K562 (cell line): ENCODE results near the gene WBP1. TPM values are rescaled to one million over a fixed set of nuclear protein-coding genes. Genes with fewer than 3 reads are reported as not detected.

Source experiments
- ATAC-seq: fragments of 200-7000 bp; cut with Tn5 transposase; 3 replicates; pipeline ENCODE4 v1.9.1; 2020; ENCODE audit warnings: moderate library complexity
- BruUV-seq: library from RNA; stranded (reverse); fragments of 400-500 nt; replicated peaks from 2 replicates; lab custom pipeline; 2021; lab: Mats Ljungman, UMichigan
- CTCF ChIA-PET: fragments of 300-600 bp; formaldehyde crosslinking; extraction: SDS; loops from one replicate; lab custom pipeline; 2021; ENCODE audit warnings: low intra/inter-chr PET ratio; lab: Yijun Ruan, JAX
- POLR2A ChIA-PET: fragments of 300-600, 350-650 bp; sonication (Branson Sonifier 250); formaldehyde crosslinking; extraction: SDS; loops from one replicate; lab custom pipeline; 2021; ENCODE audit warnings: antibody characterized with exemption, inconsistent platforms; lab: Yijun Ruan, JAX
- DNase-seq, 4 experiments: peaks; one replicate each; pipeline versions ENCODE4 v3.0.0 to v3.0.0-alpha.2; 2011 to 2018; ENCODE audit warnings: low spot score in 3 of 4, mixed read lengths in 3 of 4; ENCODE audit errors: extremely low read depth in 1 of 4
- FAIRE-seq: peaks from 2 replicates; lab custom pipeline; 2011; peaks lifted over from hg19 to GRCh38; lab: Jason Lieb, UNC
- H2AFZ ChIP-seq: 2 replicates; pipeline ENCODE4 v1.6.0; 2011; ENCODE audit warnings: low read depth, low read length, control low read depth, inconsistent platforms
- H3K27ac ChIP-seq: fragments of 200-600 bp; 3 replicates; pipeline ENCODE4 v1.8.0; 2011; ENCODE audit warnings: low read depth, mild to moderate bottlenecking, control low read depth, inconsistent platforms, low read length, moderate library complexity, mixed read lengths; ENCODE audit errors: extremely low read depth
- H3K27me3 ChIP-seq, 2 experiments: fragments of 300-600 bp in 1 of 2; 2 replicates in 1 of 2; 3 replicates in 1 of 2; pipeline versions ENCODE4 v1.6.0 to v1.8.0; 2011; ENCODE audit warnings: inconsistent platforms in 2 of 2, low read length in 2 of 2, mild to moderate bottlenecking in 1 of 2, mixed read lengths in 1 of 2, moderate library complexity in 1 of 2; ENCODE audit not compliant: control insufficient read depth in 2 of 2, insufficient read depth in 2 of 2
- H3K36me3 ChIP-seq: fragments of 300-600 bp; 3 replicates; pipeline ENCODE4 v1.8.0; 2011; ENCODE audit warnings: mild to moderate bottlenecking, low read length, inconsistent platforms; ENCODE audit not compliant: control insufficient read depth, insufficient read depth
- H3K4me1 ChIP-seq, 2 experiments: fragments of 200-600 bp in 1 of 2; replicated peaks in 1 of 2; 2 replicates in 1 of 2; 3 replicates in 1 of 2; pipeline versions ENCODE4 v1.5.1 to v1.8.0; 2011; ENCODE audit warnings: inconsistent platforms in 2 of 2, low read length in 2 of 2, mild to moderate bottlenecking in 1 of 2, mixed read lengths in 1 of 2, moderate library complexity in 1 of 2; ENCODE audit not compliant: control insufficient read depth in 2 of 2, insufficient read depth in 2 of 2
- H3K4me2 ChIP-seq: 2 replicates; pipeline ENCODE4 v1.6.1; 2011; ENCODE audit warnings: low read length, control low read depth, inconsistent platforms, mixed read lengths; ENCODE audit not compliant: insufficient read depth
- H3K4me3 ChIP-seq: fragments of 200-600 bp; sonication (generic), shearing (Covaris generic); 2 replicates; pipeline ENCODE4 v1.5.1; 2016; ENCODE audit warnings: control low read depth, inconsistent platforms
- H3K79me2 ChIP-seq: fragments of 200-600 bp; 3 replicates; pipeline ENCODE4 v1.8.0; 2011; ENCODE audit warnings: low read length, inconsistent platforms; ENCODE audit not compliant: control insufficient read depth, insufficient read depth
- H3K9ac ChIP-seq, 2 experiments: 2 replicates each; pipeline versions ENCODE4 v1.6.0 to v1.6.1; 2011; ENCODE audit warnings: low read depth in 2 of 2, low read length in 2 of 2, control low read depth in 1 of 2, inconsistent platforms in 1 of 2, mild to moderate bottlenecking in 1 of 2, mixed read lengths in 1 of 2; ENCODE audit not compliant: insufficient read depth in 1 of 2
- H3K9me1 ChIP-seq: one replicate; pipeline ENCODE4 v1.6.0; 2011; ENCODE audit warnings: inconsistent platforms, mild to moderate bottlenecking, low read length, moderate library complexity; ENCODE audit not compliant: control insufficient read depth, insufficient read depth
- H3K9me3 ChIP-seq: replicated peaks from 2 replicates; pipeline ENCODE4 v1.5.1; 2011; ENCODE audit warnings: low read depth, low read length, inconsistent platforms; ENCODE audit not compliant: control insufficient read depth, insufficient read depth
- H4K20me1 ChIP-seq: replicated peaks from 2 replicates; pipeline ENCODE4 v1.6.1; 2011; ENCODE audit warnings: low read length, inconsistent platforms, mixed read lengths; ENCODE audit not compliant: control insufficient read depth, insufficient read depth
- DPF2 ChIP-seq: fragments of 450-650 bp; IDR thresholded peaks from 2 replicates; pipeline ENCODE4 v1.6.1; 2016
- MTA1 ChIP-seq: fragments of 450-650 bp; IDR thresholded peaks from 2 replicates; pipeline ENCODE4 v1.6.1; 2017; ENCODE audit warnings: borderline replicate concordance
- POLR3A ChIP-seq: IDR thresholded peaks from 2 replicates; pipeline ENCODE4 v1.6.1; 2011; ENCODE audit warnings: borderline replicate concordance, mild to moderate bottlenecking, moderate library complexity; ENCODE audit not compliant: insufficient read length, insufficient read depth; ENCODE audit errors: extremely low read depth
- SMARCE1 ChIP-seq: fragments of 450-650 bp; IDR thresholded peaks from 2 replicates; pipeline ENCODE4 v1.7.1; 2016; ENCODE audit warnings: mild to moderate bottlenecking
- SRSF3 ChIP-seq: fragments of 200-400 bp; formaldehyde crosslinking; IDR thresholded peaks from 2 replicates; pipeline ENCODE4 v1.6.1; 2016; ENCODE audit warnings: mild to moderate bottlenecking, low read length, moderate library complexity; ENCODE audit not compliant: insufficient read depth
- TBL1XR1 ChIP-seq, 2 experiments: IDR thresholded peaks; 2 replicates each; pipeline ENCODE4 v1.6.1; 2012; ENCODE audit warnings: improper control_type of control experiment in 2 of 2, low read length in 2 of 2, mild to moderate bottlenecking in 1 of 2
- ZNF584 ChIP-seq: fragments of 200-800 bp; sonication (Bioruptor generic); IDR thresholded peaks from 2 replicates; pipeline ENCODE4 v1.6.1; 2016; ENCODE audit warnings: low read depth, mild to moderate bottlenecking, missing genetic modification characterization, missing compliant biosample characterization
- WGBS: fragments of 100-300 bp; shearing (Covaris generic); methylation state at CpG from one replicate; pipeline ENCODE4 v1.1.6; 2016; ENCODE audit warnings: low coverage, mixed read lengths; ENCODE audit not compliant: insufficient coverage; ENCODE audit errors: missing lambda C conversion rate; 5-methylcytosine and 5-hydroxymethylcytosine counted together
- in situ Hi-C: fragments of 300-500 bp; cut with MboI; formaldehyde crosslinking; loops from 4 replicates; pipeline ENCODE4 v1.15.0; 2018; ENCODE audit warnings: inconsistent platforms, mixed read lengths
- intact Hi-C: fragments of 100-400 bp; cut with micrococcal nuclease; formaldehyde crosslinking; loops from 2 replicates; pipeline ENCODE4 v1.14.2; 2022
- polyA plus RNA-seq, 8 experiments: library from polyadenylated mRNA; depleted of rRNA in 4 of 8; stranded (reverse) in 5 of 8; unstranded in 3 of 8; fragments of >200 nt; fragmentation: Nextera tagmentation in 2 of 8; fragmentation: Illumina TruSeq in 1 of 8; extraction: Ambion mirVana in 2 of 8; extraction: Trizol in 1 of 8; gene quantifications; 2 replicates each; pipeline versions ENCODE4 v1.2.1 to v1.2.3, GENCODE V29; 2011 to 2014; ENCODE audit warnings: inconsistent platforms in 1 of 8, missing spikeins in 1 of 8
- total RNA-seq, 7 experiments: library from RNA; depleted of rRNA in 6 of 7; stranded (reverse); fragments of >200 nt in 6 of 7; fragmentation: Illumina TruSeq in 2 of 7; extraction: Trizol in 2 of 7; gene quantifications; 2 replicates each; pipeline versions ENCODE4 v1.2.1 to v1.2.3, GENCODE V29; 2011 to 2021; ENCODE audit warnings: low replicate concordance in 1 of 7
- TF ChIP-seq, protein P1 (sequence below): fragments of 450-650 bp; IDR thresholded peaks from 2 replicates; pipeline ENCODE4 v1.6.1; 2018; ENCODE audit not compliant: partially characterized antibody
- TF ChIP-seq, protein P2 (sequence below): fragments of 250-450 bp; sonication (Bioruptor Pico); IDR thresholded peaks from 2 replicates; pipeline ENCODE4 v1.4.0; 2020; ENCODE audit warnings: mild to moderate bottlenecking
- TF ChIP-seq, protein P3 (sequence below): sonication (generic); formaldehyde crosslinking; IDR thresholded peaks from 2 replicates; pipeline ENCODE4 v1.8.1; 2023; ENCODE audit warnings: mild to moderate bottlenecking, missing genetic modification reagents
- TF ChIP-seq, protein P4 (sequence below), 3 experiments: fragments of 200-800 bp in 1 of 3; sonication (Bioruptor generic) in 1 of 3; sonication (generic) in 1 of 3; formaldehyde crosslinking in 1 of 3; IDR thresholded peaks; 2 replicates each; pipeline versions ENCODE4 v1.6.1 to v1.8.0; 2016 to 2022; ENCODE audit warnings: mild to moderate bottlenecking in 2 of 3, missing compliant biosample characterization in 2 of 3, missing genetic modification characterization in 2 of 3, missing genetic modification reagents in 1 of 3

WBP1 gene
- total and polyA plus RNA-seq, 9 of the 15 experiments (the other 6 are each of a cell fraction or from before 2014, with no cell fraction given) = 1.9 to 27.7 (median 14.2) TPM

- H4K20me1 ChIP-seq = no peaks in the 10 kb centered on the region
- no TSS peak for BruUV-seq
- peak; percentile 42 to 68 (median 46) for DNase-seq
- H3K4me1 ChIP-seq = peaks cover 36 to 51% of the 10 kb centered on the region in 2 experiments; a peak in 4 of 5 replicates
- ChIA-PET CTCF (no interaction called here), POLR2A (interaction anchor here (0.7 to 3.3 kb wide), 5 partner anchors 9 to 40 kb away, joined by 3 to 17 read pairs (median 6); partner anchors contain the start of genes AUP1 and HTRA2)
- H3K9me3 ChIP-seq = no peaks in the 10 kb centered on the region
- peak overlapping the region; percentile 85 for H2AFZ ChIP-seq
- 19% methylated on average over 37 of the region's 38 CpGs for WGBS
- H3K4me3 ChIP-seq = peak overlapping the region; percentile 78
- peaks cover 13% of the 10 kb centered on the region; the same call in 2 of the 3 replicates for H3K36me3 ChIP-seq
- intact Hi-C loops (loop anchor here (1.0 kb wide), 2 partner anchors 21 to 79 kb away; partner anchors contain the start of genes AUP1 and HTRA2), in situ Hi-C loops (no loop called here)
- H3K4me2 ChIP-seq = peak overlapping the region; percentile 94
- H3K9ac ChIP-seq = peak overlapping the region; percentile 95 to 96
- H3K27me3 ChIP-seq = no peaks in the 10 kb centered on the region
- peaks cover 40% of the 10 kb centered on the region for H3K79me2 ChIP-seq
- no peaks in the 10 kb centered on the region for H3K9me1 ChIP-seq
- FAIRE-seq = no peak
- peak overlapping the region; percentile 97 for H3K27ac ChIP-seq
- peak; percentile 53 for ATAC-seq
- TF ChIP-seq DPF2 (0 out of 2 replicates have a peak, but pooled peaks have one; percentile 13), SRSF3 (0 out of 2 replicates have a peak, but pooled peaks have one; percentile 32), POLR3A (no peak), TBL1XR1 (IDR thresholded peaks at IDR 0.05; ENCODE audit: low read length in 2 of 2) (peak in 1 of 2 experiments; percentile 0; a peak in 1 of 4 replicates), MTA1 (0 out of 2 replicates have a peak, but pooled peaks have one; percentile 23), SMARCE1 (0 out of 2 replicates have a peak, but pooled peaks have one; percentile 11), ZNF584 (CRISPR knock-in tag) (0 out of 2 replicates have a peak, but pooled peaks have one; percentile 58)
- TF ChIP-seq, protein P1, sequence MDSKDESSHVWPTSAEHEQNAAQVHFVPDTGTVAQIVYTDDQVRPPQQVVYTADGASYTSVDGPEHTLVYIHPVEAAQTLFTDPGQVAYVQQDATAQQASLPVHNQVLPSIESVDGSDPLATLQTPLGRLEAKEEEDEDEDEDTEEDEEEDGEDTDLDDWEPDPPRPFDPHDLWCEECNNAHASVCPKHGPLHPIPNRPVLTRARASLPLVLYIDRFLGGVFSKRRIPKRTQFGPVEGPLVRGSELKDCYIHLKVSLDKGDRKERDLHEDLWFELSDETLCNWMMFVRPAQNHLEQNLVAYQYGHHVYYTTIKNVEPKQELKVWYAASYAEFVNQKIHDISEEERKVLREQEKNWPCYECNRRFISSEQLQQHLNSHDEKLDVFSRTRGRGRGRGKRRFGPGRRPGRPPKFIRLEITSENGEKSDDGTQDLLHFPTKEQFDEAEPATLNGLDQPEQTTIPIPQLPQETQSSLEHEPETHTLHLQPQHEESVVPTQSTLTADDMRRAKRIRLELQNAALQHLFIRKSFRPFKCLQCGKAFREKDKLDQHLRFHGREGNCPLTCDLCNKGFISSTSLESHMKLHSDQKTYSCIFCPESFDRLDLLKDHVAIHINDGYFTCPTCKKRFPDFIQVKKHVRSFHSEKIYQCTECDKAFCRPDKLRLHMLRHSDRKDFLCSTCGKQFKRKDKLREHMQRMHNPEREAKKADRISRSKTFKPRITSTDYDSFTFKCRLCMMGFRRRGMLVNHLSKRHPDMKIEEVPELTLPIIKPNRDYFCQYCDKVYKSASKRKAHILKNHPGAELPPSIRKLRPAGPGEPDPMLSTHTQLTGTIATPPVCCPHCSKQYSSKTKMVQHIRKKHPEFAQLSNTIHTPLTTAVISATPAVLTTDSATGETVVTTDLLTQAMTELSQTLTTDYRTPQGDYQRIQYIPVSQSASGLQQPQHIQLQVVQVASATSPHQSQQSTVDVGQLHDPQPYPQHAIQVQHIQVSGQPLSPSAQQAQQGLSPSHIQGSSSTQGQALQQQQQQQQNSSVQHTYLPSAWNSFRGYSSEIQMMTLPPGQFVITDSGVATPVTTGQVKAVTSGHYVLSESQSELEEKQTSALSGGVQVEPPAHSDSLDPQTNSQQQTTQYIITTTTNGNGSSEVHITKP = peak; percentile 26
- TF ChIP-seq, protein P2, sequence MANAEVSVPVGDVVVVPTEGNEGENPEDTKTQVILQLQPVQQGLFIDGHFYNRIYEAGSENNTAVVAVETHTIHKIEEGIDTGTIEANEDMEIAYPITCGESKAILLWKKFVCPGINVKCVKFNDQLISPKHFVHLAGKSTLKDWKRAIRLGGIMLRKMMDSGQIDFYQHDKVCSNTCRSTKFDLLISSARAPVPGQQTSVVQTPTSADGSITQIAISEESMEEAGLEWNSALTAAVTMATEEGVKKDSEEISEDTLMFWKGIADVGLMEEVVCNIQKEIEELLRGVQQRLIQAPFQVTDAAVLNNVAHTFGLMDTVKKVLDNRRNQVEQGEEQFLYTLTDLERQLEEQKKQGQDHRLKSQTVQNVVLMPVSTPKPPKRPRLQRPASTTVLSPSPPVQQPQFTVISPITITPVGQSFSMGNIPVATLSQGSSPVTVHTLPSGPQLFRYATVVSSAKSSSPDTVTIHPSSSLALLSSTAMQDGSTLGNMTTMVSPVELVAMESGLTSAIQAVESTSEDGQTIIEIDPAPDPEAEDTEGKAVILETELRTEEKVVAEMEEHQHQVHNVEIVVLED (CRISPR knock-in tag) = no peak
- TF ChIP-seq, protein P3, sequence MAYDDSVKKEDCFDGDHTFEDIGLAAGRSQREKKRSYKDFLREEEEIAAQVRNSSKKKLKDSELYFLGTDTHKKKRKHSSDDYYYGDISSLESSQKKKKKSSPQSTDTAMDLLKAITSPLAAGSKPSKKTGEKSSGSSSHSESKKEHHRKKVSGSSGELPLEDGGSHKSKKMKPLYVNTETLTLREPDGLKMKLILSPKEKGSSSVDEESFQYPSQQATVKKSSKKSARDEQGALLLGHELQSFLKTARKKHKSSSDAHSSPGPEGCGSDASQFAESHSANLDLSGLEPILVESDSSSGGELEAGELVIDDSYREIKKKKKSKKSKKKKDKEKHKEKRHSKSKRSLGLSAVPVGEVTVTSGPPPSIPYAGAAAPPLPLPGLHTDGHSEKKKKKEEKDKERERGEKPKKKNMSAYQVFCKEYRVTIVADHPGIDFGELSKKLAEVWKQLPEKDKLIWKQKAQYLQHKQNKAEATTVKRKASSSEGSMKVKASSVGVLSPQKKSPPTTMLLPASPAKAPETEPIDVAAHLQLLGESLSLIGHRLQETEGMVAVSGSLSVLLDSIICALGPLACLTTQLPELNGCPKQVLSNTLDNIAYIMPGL = 0 out of 2 replicates have a peak, but pooled peaks have one; percentile 44
- TF ChIP-seq, protein P4, sequence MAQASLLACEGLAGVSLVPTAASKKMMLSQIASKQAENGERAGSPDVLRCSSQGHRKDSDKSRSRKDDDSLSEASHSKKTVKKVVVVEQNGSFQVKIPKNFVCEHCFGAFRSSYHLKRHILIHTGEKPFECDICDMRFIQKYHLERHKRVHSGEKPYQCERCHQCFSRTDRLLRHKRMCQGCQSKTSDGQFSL (CRISPR knock-in tag; IDR thresholded peaks at IDR 0.05) = peak; percentile 58; the same call in 1 of the 2 replicates
- TF ChIP-seq, protein P4 (tag; IDR thresholded peaks at IDR 0.05) = peak in 1 of 2 experiments; percentile 94; a peak in 2 of 4 replicates
Measured at GRCh38 chr2:74507926-74508520, 49.8 kb downstream of the WBP1 start.
